GM12891 (cell line): ENCODE measurements around the gene TMEM203.

Source experiments
- POLR2A ChIP-seq: IDR thresholded peaks from 2 replicates; pipeline ENCODE4 v1.6.1; 2011; ENCODE audit warnings: low read depth, low read length, control low read depth
- POLR2AphosphoS5 ChIP-seq: IDR thresholded peaks from 2 replicates; pipeline ENCODE4 v1.6.1; 2011; ENCODE audit warnings: low read depth, low read length, control low read depth
- POU2F2 ChIP-seq: IDR thresholded peaks from 2 replicates; pipeline ENCODE4 v1.6.1; 2011; ENCODE audit warnings: low read depth, mild to moderate bottlenecking, control low read depth, low read length, moderate library complexity
- SPI1 ChIP-seq: IDR thresholded peaks from 2 replicates; pipeline ENCODE4 v1.6.1; 2011; ENCODE audit warnings: low read depth, low read length, control low read depth
- TAF1 ChIP-seq: IDR thresholded peaks from 2 replicates; pipeline ENCODE4 v1.6.1; 2011; ENCODE audit warnings: low read depth, low read length, control low read depth

DNA sequence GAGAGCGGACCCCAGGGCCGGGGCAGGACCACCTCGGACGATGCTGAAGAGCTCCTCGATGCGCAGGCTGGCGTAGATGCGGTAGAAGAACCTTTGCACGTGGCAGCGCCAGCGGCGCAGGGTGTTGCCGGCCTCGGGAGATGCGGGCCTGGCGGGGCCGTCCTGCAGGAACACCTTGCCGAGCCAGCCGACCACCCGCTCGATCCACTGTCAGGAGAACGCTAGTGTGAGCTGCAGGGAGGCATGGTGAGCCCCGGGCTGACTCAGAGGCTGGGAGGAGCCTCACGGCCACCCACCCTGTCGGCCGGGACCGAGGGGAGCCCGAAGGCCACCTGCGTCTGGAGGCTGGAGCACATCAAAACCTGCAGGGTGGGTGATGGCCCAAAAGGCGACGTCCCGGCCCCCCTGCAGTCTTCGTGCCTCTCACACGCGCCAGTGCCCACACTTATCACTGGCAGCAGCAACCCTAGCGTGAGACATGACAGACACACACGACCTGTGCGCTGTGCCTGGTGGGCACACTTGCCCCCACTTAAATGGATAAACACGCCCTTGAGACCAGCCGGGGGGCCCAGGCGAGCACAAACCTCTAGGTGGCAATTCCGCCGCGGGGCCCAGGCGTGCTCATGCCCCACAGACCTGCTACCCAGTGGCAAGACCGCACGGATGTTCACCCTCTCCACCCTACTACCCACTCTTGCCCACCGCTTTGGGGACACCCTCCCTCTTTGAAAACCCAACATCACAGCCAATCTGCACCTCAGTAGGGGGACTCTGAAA is 20.4 kb downstream of the TMEM203 start:
- TF ChIP-seq POLR2A = no peak
- TF ChIP-seq POLR2AphosphoS5 = no peak
- no peak for TF ChIP-seq SPI1
- TF ChIP-seq TAF1 = no peak
- no peak for TF ChIP-seq POU2F2
